Gastrocnemius medialis (tissue), 4 donors: Measurements from ENCODE around the gene OSM.

Experiments used
- POLR2A ChIP-seq, 2 donors: fragments of 450-650 bp; IDR thresholded peaks; one replicate each; pipeline ENCODE4 v1.6.1; 2017; ENCODE audit warnings: antibody characterized with exemption in 2 of 2, mild to moderate bottlenecking in 2 of 2, moderate library complexity in 2 of 2
- TF ChIP-seq, protein P1 (sequence below), 5 experiments: fragments of 450-650 bp in 3 of 5; fragments of 200-600 bp in 2 of 5; sonication (generic) in 2 of 5; IDR thresholded peaks in 4 of 5; conservative IDR thresholded peaks in 1 of 5; 1 replicate in 4 of 5; 2 replicates in 1 of 5; pipeline ENCODE4 v1.5.1; 2016 to 2019; ENCODE audit warnings: antibody characterized with exemption in 5 of 5, mild to moderate bottlenecking in 3 of 5, moderate library complexity in 3 of 5

DNA sequence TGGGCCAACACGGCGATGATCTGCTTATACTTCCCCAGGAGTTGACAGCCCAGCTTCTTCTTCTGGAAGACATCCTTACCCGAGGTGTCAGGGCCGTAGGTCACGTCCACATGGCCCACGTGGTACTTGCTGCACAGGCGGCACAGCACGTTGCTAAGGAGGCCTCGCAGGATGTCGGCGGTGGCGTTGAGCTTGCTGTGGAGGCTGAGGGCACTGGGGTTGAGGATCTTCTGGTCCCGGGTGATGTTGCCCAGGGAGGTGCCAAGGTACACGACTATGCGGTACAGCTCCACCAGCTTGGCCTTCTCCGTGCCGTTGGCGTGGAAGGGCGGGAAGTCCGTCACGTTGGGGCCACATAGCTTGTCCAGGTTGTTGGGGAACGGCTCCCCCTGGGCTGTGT, 23.0 kb downstream of the OSM start:
- TF ChIP-seq POLR2A (IDR thresholded peaks at IDR 0.05): no peak
- TF ChIP-seq, protein P1, sequence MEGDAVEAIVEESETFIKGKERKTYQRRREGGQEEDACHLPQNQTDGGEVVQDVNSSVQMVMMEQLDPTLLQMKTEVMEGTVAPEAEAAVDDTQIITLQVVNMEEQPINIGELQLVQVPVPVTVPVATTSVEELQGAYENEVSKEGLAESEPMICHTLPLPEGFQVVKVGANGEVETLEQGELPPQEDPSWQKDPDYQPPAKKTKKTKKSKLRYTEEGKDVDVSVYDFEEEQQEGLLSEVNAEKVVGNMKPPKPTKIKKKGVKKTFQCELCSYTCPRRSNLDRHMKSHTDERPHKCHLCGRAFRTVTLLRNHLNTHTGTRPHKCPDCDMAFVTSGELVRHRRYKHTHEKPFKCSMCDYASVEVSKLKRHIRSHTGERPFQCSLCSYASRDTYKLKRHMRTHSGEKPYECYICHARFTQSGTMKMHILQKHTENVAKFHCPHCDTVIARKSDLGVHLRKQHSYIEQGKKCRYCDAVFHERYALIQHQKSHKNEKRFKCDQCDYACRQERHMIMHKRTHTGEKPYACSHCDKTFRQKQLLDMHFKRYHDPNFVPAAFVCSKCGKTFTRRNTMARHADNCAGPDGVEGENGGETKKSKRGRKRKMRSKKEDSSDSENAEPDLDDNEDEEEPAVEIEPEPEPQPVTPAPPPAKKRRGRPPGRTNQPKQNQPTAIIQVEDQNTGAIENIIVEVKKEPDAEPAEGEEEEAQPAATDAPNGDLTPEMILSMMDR (IDR thresholded peaks at IDR 0.05 in 4 of 5, conservative IDR thresholded peaks at IDR 0.05 in 1 of 5): no peak
